Ishikawa (cell line): ENCODE measurements around the gene CAMK1D.

Experiments used
- CEBPB ChIP-seq: IDR thresholded peaks from 2 replicates; pipeline ENCODE4 v1.6.1; 2012
- CREB1 ChIP-seq: IDR thresholded peaks from 2 replicates; pipeline ENCODE4 v1.6.1; 2012; ENCODE audit warnings: low read depth
- EGR1 ChIP-seq: IDR thresholded peaks from 2 replicates; pipeline ENCODE4 v1.6.1; 2012
- EP300 ChIP-seq: IDR thresholded peaks from 2 replicates; pipeline ENCODE4 v1.6.1; 2012; ENCODE audit warnings: borderline replicate concordance
- FOXM1 ChIP-seq: IDR thresholded peaks from 2 replicates; pipeline ENCODE4 v1.6.1; 2012; ENCODE audit warnings: low read depth, borderline replicate concordance
- NFIC ChIP-seq: IDR thresholded peaks from 2 replicates; pipeline ENCODE4 v1.6.1; 2012
- RAD21 ChIP-seq: IDR thresholded peaks from 2 replicates; pipeline ENCODE4 v1.6.1; 2012; ENCODE audit warnings: low read depth
- TAF1 ChIP-seq: IDR thresholded peaks from 2 replicates; pipeline ENCODE4 v1.6.1; 2012; ENCODE audit warnings: low read depth, mild to moderate bottlenecking
- TCF12 ChIP-seq: IDR thresholded peaks from 2 replicates; pipeline ENCODE4 v1.6.1; 2012; ENCODE audit warnings: low read depth
- TEAD4 ChIP-seq: IDR thresholded peaks from 2 replicates; pipeline ENCODE4 v1.6.1; 2012
- YY1 ChIP-seq: IDR thresholded peaks from 2 replicates; pipeline ENCODE4 v1.6.1; 2012; ENCODE audit warnings: low read depth
- TF ChIP-seq, protein P1 (sequence below): IDR thresholded peaks from 2 replicates; pipeline ENCODE4 v1.6.1; 2012; ENCODE audit warnings: low read depth, mild to moderate bottlenecking
- TF ChIP-seq, protein P2 (sequence below): IDR thresholded peaks from 2 replicates; pipeline ENCODE4 v1.6.1; 2012
- TF ChIP-seq, protein P3 (sequence below): IDR thresholded peaks from 2 replicates; pipeline ENCODE4 v1.6.1; 2012

DNA sequence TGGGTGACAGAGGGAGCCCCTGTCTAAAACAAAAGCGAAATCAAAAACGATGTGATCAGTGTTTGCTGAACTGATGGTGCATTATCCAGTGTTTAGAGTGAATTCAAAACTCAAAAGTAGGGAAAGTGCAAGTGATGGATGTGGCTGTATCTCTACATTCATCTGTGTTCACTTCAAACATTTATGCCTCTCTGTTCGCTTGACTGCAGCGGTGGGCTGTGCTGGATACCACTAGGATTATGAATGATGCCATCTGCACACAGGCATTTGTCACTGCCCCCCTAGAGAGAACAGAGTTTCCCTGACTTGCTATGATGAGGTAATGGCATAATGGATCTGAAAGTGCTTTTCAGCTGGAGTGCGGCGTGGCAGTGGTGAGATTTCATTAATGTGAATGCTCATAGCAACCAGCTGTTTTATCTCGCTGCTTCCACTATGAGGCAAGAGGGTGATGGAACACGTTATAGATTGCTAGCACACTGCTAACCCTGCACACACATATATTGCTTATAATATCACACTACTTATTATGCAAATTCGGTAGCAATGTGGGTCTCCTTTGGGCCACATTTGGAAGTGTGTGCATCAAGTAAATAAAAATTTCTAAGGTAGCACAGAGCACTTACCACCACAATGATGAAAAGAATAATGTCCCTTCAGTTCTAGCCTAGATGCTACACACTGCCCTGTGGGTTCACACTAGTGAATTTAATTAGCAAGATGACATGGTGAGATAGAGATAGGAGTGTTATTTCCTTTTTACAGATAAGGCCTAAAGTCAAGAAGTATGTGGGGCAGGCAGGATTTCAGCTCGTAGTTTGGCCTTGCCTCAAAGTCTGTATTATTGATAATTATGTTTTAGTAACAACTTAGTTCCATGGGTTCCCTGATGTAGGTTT is 164.7 kb downstream of the CAMK1D start:
- TF ChIP-seq YY1 (no peak), CEBPB (no peak), RAD21 (no peak), TAF1 (no peak), NFIC (no peak), TCF12 (no peak), TEAD4 (no peak), CREB1 (no peak), EGR1 (no peak), EP300 (no peak), FOXM1 (no peak)
- TF ChIP-seq, protein P1, sequence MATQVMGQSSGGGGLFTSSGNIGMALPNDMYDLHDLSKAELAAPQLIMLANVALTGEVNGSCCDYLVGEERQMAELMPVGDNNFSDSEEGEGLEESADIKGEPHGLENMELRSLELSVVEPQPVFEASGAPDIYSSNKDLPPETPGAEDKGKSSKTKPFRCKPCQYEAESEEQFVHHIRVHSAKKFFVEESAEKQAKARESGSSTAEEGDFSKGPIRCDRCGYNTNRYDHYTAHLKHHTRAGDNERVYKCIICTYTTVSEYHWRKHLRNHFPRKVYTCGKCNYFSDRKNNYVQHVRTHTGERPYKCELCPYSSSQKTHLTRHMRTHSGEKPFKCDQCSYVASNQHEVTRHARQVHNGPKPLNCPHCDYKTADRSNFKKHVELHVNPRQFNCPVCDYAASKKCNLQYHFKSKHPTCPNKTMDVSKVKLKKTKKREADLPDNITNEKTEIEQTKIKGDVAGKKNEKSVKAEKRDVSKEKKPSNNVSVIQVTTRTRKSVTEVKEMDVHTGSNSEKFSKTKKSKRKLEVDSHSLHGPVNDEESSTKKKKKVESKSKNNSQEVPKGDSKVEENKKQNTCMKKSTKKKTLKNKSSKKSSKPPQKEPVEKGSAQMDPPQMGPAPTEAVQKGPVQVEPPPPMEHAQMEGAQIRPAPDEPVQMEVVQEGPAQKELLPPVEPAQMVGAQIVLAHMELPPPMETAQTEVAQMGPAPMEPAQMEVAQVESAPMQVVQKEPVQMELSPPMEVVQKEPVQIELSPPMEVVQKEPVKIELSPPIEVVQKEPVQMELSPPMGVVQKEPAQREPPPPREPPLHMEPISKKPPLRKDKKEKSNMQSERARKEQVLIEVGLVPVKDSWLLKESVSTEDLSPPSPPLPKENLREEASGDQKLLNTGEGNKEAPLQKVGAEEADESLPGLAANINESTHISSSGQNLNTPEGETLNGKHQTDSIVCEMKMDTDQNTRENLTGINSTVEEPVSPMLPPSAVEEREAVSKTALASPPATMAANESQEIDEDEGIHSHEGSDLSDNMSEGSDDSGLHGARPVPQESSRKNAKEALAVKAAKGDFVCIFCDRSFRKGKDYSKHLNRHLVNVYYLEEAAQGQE = no peak
- TF ChIP-seq, protein P2, sequence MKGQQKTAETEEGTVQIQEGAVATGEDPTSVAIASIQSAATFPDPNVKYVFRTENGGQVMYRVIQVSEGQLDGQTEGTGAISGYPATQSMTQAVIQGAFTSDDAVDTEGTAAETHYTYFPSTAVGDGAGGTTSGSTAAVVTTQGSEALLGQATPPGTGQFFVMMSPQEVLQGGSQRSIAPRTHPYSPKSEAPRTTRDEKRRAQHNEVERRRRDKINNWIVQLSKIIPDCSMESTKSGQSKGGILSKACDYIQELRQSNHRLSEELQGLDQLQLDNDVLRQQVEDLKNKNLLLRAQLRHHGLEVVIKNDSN = no peak
- TF ChIP-seq, protein P3, sequence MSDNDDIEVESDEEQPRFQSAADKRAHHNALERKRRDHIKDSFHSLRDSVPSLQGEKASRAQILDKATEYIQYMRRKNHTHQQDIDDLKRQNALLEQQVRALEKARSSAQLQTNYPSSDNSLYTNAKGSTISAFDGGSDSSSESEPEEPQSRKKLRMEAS = no peak
